ENCODE data around the gene JAG1.

- TF ChIP-seq CTCF (IDR thresholded peaks at IDR 0.05): no peak
- TF ChIP-seq POLR2A (IDR thresholded peaks at IDR 0.05): no peak
Observed at GRCh38 chr20:10634211-10634610, 39.6 kb downstream of the JAG1 start.

Measured in prostate gland (tissue), 2 donors.